Germinal center (tissue), 1 donor: ENCODE data around the gene WEE1.
"Not testable (repeated sequence)": the region's sequence is repeated elsewhere in the genome, so short reads cannot be mapped to it uniquely, and the experiment has no call there.

Experiments used
- DNase-seq: peaks from one replicate; pipeline ENCODE4 v3.0.0; 2012; ENCODE audit warnings: mixed read lengths, low spot score

WEE1 gene

DNA sequence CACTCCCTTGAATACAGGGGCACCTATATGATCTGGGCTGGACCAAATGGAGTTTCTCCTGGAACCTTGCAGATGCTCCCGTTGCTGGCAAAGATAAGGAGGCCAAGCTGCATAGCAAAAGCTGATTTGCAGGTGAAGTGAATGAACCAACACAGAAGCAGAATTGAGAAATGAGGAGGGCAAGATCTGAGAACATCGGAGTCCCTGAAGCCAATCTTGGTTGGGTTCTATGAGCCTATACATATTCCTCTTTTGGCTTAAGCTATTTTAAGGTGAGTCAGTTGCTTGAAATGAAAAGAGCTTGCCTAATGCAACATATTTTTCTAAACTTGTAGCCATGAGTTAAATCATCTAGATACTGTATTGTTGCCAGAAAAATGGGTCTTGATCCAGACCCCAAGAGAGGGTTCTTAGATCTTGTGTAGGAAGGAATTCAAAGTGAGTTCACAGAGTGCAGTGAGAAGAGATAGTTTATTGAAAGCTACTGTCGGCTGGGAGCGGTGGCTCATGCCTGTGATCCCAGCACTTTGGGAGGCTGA is 23.5 kb downstream of the WEE1 start:
- no peak for DNase-seq

DNA sequence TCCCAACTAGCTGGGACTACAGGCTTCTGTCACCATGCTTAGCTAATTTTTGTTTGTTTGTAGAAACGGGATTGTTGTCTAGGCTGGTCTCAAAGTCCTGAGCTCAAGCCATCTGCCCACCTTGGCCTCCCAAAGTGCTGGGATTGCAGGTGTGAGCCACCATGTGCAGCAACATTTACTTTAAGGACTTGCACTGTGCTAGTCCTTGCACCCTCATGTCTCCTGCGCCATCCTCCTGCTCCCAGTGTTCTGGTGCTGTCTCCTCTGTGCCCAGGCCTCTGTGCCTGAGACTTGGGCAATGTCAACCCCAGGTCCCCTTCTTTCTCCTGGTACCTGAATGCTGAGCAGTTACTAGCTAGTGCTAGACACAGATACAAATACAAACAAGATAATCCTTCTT is 26.7 kb downstream of the WEE1 start:
- DNase-seq, result no peak

DNA sequence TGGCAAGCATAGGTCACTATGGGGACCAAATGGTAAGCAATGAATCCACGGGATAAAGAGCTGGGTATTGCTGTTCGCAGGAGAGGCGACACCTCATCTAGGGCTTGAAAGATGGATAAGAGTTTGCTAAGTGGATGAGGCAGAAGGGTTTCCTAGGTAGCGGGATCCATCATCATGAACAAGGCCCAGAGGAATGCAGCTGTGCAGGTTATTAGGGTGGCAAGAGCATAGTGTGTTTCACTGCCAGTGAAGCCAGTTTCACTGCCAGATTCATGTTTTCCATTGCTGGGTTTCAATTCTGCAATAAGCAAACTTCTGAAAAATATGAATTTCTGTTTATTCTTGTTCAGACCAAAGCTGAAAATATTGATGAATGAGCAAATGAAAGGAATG is 27.2 kb downstream of the WEE1 start:
- no peak for DNase-seq

DNA sequence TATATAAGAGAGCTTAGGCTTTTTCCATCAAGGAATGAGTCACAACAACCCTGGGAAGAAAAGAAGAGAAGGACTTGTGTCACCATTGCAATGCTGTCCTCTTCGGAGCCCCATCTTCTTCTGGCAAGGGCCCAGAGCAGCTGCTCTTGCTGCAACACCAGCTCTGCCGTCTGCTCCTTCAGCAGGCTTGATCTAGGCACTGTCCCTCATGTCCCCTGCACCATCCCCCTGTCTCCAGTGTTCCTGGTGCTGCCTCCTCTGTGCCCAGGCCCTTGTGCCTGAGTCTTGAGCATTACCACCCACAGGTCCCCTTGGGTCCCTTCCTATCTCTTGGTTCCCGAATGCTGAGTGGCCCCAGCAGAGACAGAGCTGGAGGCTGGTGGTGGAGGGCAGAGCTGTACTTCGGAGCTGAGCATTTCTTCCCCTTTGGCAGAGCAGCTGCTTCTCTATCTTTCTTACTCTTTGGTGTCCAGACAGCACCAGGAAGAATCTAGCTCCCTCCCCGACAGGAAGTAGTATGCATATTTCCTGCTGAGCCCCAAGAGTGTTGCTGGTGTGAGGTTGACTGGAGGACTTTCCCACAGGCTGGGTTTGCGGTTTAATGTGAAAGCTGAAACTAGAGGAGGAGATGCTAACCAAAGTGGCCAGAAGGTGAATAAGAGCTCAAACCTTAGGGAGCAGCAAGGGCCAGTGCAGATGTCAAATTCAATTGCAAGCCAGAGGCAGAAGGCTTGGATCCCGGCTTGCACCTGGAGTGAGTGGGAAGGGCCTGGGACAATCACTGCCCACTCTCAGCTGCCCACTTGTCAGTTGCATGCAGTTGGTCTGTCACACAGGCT is 27.8 kb downstream of the WEE1 start:
- peak; percentile 44 for DNase-seq

DNA sequence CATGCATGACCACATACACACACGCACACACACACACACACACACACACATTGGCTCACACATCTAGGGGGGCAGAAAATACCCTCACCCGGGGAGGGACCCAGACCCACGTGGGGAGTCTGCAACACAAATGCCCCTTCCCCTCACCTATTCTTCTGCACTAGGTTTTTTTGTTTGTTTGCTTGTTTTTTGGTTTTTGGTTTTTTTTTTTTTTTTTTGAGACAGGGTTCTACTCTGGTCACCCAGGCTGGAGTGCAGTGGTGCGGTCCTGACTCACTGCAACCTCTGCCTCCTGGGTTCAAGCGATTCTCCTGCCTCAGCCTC is 28.4 kb downstream of the WEE1 start:
- no peak for DNase-seq

DNA sequence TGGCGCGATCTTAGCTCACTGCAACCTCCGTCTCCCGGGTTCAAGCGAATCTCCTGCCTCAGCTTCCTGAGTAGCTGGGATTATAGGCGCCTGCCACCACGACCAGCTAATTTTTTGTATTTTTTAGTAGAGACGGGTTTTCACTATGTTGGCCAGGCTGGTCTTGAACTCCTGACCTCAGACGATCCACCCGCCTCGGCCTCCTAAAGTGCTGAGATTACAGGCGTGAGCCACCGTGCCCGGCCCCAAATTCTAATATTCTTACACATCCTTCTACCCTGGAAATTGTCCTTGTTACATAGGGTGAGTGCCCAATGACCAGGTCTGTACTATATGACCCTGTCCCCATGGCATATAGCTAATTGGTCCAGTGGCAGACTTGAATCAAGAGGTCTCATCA is 29.7 kb downstream of the WEE1 start:
- not testable (repeated sequence) for DNase-seq

DNA sequence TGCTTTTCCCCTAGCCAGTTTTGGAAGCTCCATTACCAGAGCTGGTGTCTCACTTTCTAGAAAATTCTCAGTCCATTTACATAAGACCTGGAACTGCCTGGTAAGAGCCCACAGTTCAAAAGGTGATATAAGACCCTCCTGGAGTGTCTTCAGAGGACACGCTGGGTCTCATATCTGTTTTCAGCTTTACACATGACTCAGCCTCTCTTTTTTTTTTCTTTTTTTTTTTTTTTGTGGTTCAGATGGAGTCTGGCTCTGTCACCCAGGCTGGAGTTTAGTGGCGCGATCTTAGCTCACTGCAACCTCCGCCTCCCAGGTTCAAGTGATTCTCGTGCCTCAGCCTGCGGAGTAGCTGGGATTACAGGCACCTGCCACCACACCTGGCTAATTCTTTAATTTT is 30.7 kb downstream of the WEE1 start:
- no peak for DNase-seq

DNA sequence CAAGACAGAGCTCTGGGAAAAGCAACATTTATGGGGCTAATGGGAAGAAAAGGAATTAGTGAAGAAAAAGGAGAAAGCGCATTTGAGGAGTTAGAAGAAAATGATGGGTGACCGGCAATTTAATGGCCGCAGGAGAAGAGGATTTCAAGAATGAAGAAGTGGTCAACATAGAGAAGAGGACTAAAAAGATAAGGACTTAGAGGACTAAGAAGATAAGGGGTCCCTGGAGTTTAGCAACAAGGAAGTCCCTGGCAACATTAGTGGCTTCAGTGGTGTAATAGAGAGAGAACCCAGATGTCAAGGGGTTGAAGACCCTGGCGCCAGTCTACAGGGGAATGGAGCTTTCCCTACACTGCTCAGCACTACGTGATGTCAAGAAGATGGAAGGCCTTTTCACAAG is 32.3 kb downstream of the WEE1 start:
- DNase-seq, result no peak

DNA sequence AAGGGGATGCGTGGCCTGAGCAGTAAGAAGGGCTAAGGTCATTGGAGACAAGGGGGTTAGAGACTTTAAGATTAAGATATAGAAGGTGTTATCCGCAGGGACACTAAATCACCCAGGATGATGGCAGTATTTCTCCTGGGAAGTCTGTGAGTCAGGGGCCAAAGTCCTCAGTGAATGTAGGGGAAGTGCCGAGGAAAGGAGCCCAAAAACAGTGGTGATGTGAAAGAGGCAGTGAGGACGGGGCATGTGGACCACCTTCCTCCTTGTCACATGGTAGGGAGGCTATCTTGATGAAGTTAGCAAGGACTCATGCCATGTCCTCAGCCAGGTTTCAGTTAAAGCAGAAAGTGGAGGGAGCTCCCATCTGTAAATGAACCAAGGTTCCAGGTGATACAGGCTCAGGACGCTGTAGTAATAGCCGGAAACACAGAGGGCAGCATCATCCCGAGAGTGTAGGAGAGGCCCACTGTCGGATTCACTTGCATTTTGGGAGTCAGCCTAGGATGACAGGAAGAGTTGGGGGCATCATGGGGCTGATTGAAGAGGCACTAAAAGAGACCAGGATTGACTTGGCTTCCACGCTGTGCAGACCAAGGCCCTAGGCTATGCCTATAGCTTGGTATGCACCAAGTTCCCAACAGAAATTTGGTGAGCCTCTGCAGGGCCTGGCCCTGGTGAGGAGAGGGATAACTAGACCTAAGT is 33.5 kb downstream of the WEE1 start:
- DNase-seq, result no peak

DNA sequence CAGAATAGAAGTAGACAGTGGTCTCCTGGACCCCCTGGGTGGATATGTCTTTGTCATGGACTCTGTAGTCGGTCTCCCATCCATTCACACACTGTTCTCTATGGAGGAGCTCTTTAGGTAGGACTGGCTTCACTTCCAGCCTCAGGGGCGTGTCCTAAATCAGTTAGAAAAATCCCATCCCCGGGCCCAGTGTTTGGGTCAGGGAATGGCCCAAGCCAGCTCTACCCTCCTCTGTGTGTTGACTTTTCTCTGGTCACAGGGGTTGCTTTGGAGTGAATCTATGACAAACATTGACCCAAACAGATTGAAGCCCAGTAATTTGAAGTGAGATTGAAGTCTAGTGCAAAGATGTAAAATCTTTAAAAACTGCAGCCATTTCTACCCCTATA is 34.0 kb downstream of the WEE1 start:
- DNase-seq, result no peak

DNA sequence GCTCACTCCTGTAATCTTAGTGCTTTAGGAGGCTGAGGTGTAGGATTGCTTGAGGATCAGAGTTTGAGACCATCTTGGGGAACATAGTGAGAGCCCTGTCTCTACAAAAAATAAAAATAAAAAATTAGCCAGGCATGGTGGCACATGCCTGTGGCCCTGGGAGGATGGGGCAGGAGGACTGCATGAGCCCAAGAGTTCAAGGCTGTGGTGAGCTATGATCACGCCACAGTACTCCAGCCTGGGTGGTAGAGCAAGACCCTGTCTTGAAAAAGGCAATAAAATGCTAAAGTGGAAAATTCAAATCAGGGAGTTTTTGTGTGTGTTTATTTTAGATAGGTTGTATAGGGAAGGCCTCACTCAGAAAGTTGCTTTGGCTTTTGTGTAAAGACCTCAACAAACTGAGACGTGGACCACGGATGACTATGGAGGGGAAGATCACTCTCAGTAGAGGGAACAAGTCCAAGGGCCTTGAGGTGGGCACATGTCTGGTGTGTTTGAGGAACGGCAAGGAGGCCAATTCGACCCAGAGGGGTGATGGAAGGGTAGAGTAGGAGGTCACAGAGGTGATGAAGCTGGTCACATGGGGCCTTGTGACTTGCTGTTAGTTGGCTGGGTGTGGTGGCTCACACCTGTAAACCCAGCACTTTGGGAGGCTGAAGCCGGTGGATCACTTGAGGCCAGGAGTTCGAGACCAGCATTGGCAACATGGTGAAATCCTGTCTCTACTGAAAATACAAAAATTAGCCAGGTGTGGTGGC is 35.7 kb downstream of the WEE1 start:
- no peak for DNase-seq

DNA sequence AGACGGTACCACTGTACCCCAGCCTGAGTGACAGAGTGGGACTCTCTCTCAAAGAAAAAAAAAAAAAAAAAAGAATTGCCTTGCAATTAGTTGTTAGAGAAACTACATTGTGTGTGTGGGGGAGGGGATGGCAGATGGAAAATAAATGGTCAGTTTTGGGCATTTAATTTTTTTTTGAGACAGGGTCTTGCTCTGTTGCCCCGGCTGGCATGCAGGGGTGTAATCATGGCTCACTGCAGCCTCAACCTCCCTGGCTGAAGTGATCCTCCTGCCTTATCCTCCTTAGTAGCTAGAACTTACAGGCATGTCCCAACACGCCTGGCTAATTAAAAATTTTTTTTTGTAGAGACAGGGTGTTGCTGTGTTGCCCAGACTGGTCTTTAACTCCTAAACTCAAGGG is 36.4 kb downstream of the WEE1 start:
- no peak for DNase-seq

DNA sequence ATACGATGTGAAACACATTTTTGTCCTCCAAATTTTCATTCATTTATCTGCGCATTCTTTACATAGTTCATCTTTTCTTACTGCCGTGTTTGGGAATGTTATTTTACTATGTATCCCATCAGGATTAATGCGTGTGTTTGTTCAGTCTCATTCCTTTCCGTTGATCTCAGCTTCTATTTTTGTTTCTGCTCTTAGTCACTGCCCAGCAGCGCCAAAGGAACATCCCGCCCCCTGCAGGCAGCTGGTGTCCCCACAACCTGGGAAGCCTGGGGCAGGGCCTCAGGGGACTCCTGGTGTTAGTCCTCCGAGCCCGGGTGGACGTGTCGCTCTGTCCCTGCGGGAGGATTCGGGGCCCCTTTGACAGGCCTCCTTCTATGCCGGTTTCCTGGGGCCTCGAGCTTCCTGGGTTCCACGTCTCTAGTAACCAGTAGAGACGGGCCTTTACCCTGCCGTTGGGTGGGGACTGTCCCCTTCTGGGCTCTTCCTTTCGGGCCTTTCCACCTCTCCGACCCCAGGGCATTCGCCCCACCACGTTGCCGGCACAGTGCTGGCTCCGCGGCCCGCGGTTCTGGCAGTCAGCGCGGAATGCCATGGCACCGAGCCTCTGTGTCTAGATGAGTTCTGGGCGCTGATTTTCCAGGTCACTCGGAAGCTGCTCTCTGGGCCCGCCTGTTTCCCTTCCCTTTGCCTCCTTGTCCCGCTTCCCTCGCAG is 39.8 kb downstream of the WEE1 start:
- peak; percentile 86 for DNase-seq

DNA sequence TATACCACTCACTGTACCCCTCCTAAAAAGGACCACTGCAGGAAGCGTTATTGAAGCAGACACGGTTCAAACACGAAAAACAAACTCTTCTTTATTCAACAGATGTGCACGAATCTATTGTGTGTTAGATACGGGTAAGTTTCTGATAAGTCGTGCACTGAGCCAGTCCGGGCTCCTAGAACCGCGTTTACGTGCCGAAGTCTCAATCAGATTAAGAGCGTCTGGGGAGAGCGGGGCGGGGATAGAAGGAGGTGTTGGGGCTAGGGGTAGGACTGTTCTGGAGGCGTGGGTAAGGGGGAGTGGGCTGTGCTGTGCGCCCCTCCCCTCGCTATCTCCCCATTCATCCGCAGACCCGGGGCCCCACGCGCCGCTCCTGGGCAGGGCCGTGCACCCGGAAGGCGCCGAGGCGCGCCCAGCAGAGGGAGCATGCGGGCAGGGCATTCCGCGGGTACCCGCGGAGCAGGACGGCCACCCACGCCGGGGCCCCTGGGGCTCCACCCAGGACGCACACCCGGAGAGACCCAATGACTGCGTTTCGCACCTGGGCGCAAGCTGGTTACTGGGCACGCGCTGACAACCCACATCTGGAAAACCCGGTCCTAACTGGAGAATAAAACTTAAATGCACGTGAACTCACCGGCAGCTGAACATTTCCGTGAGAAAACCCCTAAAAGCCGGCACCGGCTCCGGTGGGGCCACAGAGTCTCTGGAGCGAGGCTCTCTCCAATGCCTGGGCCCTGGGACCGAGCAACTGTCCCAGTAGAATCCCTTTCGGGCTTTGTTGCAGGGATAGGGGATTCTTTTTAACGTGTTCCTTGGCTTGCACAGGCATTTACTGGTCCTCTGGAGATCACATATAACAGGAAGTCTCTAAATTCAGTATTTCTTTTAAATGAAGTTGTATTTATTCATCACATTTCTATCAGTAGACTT is 40.6 kb downstream of the WEE1 start:
- DNase-seq, result peak; percentile 88

DNA sequence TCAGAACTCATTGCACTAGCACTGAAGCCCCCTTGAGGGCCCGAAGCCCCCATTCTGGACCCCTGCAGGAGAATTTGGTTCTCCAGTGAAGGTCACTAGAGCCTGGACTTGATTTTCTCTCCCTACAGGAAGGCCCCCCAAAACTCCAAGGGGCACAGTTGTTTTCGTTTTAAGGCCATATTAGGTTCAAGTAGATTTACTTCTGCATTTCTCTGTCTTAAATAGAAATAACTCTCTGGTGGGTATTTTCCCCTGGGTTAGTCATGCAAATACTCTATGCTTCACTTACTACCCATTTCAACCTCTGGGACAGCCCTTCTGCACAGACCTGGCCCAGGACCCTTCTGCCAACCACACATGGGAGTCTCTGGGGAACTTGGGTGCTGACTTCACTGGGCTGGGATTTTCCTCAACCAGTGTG is 41.6 kb downstream of the WEE1 start:
- peak; percentile 77 for DNase-seq

DNA sequence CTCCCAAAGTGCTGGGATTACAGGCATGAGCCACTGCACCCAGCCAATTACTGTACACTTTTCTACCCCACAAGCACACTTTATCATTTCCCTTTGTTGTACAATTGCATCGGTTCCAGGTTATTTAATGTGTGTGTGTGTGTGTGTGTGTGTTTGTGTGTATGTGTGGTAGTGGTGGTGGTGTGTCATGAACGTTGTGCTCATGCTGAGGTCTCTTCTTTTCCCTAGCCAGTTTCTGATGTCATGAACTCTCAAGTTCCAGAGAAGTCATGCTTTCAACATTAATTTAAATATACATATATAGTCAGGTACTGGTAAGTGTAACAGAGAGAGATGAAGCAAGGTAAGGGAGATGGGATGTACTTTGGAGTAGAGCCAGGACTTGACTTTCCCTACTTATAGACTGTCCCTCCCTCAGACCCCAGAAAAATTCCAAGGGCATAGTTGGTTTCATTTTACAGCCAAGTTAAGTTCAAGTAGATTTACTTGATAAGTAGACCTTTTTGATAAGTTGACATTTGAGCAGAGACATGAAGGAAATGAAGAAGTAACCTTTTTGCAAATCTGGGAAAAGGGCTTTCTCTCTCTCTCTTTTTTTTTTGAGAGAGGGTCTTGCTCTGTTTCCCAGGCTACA is 42.7 kb downstream of the WEE1 start:
- DNase-seq, result no peak

DNA sequence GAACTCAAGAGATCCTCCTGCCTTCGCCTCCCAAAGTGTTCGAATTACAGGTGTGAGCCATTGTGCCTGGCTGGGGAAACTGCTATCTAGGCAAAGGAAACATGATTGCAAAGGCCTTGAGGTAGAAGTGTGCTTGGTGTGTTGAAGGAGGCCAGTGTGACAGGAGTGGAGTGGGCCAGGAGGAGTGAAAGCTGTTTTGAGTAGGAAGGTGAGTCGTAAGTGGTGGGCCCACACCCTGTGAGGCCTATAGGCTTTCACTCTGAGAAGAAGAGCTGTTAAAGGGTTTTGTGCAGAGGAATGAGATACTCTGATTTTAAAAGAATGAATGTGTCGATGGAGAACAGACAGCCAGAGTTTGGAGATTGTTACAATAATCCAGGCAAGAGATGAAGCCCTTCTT is 43.4 kb downstream of the WEE1 start:
- DNase-seq, result no peak

DNA sequence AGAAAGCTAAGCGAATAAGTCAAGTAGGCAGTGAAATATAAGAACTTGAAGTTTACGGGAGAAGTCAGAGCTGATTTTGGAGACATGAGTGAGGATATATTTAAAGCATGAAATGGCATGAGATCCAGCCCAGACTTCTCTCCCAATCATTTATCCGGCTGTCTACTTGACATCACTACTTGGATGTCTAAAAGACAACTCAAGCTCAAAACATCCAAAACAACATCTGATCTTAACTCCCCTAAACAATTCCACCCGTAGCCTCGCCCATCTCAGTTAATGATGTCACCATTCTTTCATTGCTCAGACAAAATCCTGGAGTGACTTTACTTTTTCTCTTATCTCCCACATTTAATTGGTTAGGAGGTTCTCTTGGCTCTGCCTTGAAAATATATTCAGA is 44.5 kb downstream of the WEE1 start:
- no peak for DNase-seq

DNA sequence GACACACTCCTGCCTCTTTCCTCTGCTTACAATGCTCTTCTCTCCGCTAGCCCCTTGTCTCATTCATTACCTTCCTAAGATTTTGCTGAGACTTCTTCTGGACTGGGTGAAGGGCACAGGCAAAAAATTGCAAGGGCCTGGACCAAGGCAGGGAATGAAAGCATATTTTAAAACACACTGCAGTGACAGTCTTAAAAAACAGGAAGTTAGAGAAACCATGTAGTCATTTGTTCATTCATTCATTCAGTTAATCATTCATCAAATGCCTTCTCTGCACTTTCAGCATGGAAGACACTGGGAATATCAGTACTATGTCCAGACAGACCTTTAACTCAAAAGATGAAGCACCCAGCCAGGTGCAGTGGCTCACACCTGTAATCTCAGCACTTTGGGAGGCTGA is 45.5 kb downstream of the WEE1 start:
- DNase-seq, result no peak

DNA sequence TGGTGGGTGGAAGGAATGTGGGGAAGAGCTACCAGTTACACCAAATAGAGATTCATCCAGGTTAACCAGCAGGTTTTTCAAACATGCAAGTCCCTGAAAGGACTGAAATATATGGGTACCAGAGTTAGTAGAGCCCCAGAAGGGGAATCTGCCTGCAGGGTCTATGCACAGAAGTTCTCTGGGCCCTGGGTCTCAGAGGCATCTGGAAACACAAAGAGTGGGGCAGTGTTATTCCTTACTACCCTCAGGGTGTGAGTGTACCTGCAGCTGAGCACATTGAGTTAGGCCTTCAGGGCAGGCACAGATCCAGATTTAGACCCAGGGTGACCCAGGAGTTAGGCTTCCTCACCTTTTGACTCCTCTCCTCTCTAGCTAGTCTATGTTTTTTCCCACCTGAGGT is 46.5 kb downstream of the WEE1 start:
- DNase-seq, result no peak

DNA sequence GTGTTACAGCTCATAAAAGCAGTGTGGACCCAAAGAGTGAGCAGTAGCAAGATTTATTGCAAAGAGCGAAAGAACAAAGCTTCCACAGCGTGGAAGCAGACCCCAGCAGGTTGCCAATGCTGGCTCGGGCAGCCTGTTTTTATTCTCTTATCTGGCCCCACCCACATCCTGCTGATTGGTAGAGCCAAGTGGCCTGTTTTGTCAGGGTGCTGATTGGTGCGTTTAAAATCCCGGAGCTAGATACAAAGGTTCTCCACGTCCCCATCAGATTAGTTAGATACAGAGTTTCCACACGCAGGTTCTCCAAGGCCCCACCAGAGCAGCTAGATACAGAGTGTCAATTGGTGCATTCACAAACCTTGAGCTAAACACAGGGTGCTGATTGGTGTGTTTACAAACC is 48.9 kb downstream of the WEE1 start:
- not testable (repeated sequence) for DNase-seq
